ENCODE results near the gene GLDC. TPM values are rescaled to one million over a fixed set of nuclear protein-coding genes. Genes with fewer than 3 reads are reported as not detected.

The GLDC gene
- total RNA-seq, 5 donors from 2014 or later (not counting 1 experiment from before 2014, with no cell fraction given) = 0.21 to 0.79 (median 0.70) TPM

- H3K27ac Mint-ChIP-seq = no peak overlapping the region
- ATAC-seq (replicated peaks in 1 of 4) = no peak
- 83% methylated on average over 2 of the region's 7 CpGs for WGBS (ENCODE audit: insufficient coverage)
These were observed 82.6 kb downstream of the GLDC start for GRCh38 chr9:6562871-6563430.

GRCh38 chr9:6562201-6562600 lies 83.3 kb downstream of the GLDC start:
- H3K4me1 ChIP-seq (ENCODE audit: control insufficient read depth in 1 of 2, extremely low read depth in 1 of 2, insufficient read depth in 2 of 2, low read length in 2 of 2) = no peaks in the 10 kb centered on the region
- no peaks in the 10 kb centered on the region for H3K36me3 Mint-ChIP-seq
- H3K9me3 Mint-ChIP-seq = no peaks in the 10 kb centered on the region
- H3K36me3 ChIP-seq (ENCODE audit: control insufficient read depth in 2 of 2, extremely low read depth in 1 of 2, insufficient read depth in 1 of 2, low read length in 1 of 2) = no peaks in the 10 kb centered on the region
- H3K4me1 Mint-ChIP-seq = peaks cover 0 to 1% (median 0%) of the 10 kb centered on the region in 3 donors
- ChIA-PET POLR2A (no interaction called here), CTCF (interaction anchor here in 1 of 2 donors (1.0 to 1.5 kb wide), 2 partner anchors 207 to 209 kb away, joined by 3 read pairs; no protein-coding TSS in a partner anchor)
- no peaks in the 10 kb centered on the region for H3K9me3 ChIP-seq
- H3K4me3 ChIP-seq (ENCODE audit: control insufficient read depth in 1 of 2, extremely low read depth in 1 of 2, low read length in 1 of 2) = no peak overlapping the region
- DNase-seq = no peak
- no peak for ATAC-seq (replicated peaks in 1 of 4)
- no peaks in the 10 kb centered on the region for H3K27me3 Mint-ChIP-seq
- no peak overlapping the region for H3K4me3 Mint-ChIP-seq
- peaks cover 0 to 3% of the 10 kb centered on the region in 2 experiments for H3K27me3 ChIP-seq (replicated peaks in 1 of 2; ENCODE audit: control insufficient read depth in 2 of 2, extremely low read depth in 1 of 2, insufficient read depth in 2 of 2, low read length in 1 of 2)
- no peak overlapping the region for H3K27ac ChIP-seq (ENCODE audit: low read length)
- H3K27ac Mint-ChIP-seq = no peak overlapping the region

More at GRCh38 chr9:6562871-6563430, 82.6 kb downstream of the GLDC start:
- H3K36me3 ChIP-seq (ENCODE audit: control insufficient read depth in 2 of 2, extremely low read depth in 1 of 2, insufficient read depth in 1 of 2, low read length in 1 of 2) = no peaks in the 10 kb centered on the region
- peaks cover 0 to 3% of the 10 kb centered on the region in 2 experiments for H3K27me3 ChIP-seq (replicated peaks in 1 of 2; ENCODE audit: control insufficient read depth in 2 of 2, extremely low read depth in 1 of 2, insufficient read depth in 2 of 2, low read length in 1 of 2)
- no peak for DNase-seq
- ChIA-PET CTCF (interaction anchor here in 1 of 2 donors (1.5 kb wide), 1 partner anchor 208 kb away, joined by 3 read pairs; no protein-coding TSS in a partner anchor), POLR2A (interaction anchor here in 1 of 2 donors (0.6 kb wide), 1 partner anchor 25 kb away, joined by 3 read pairs; no protein-coding TSS in a partner anchor)
- Mint-ChIP-seq H3K36me3 (no peaks in the 10 kb centered on the region), H3K4me3 (no peak overlapping the region), H3K4me1 (peaks cover 0 to 6% (median 0%) of the 10 kb centered on the region in 3 donors), H3K9me3 (no peaks in the 10 kb centered on the region), H3K27me3 (no peaks in the 10 kb centered on the region)
- no peaks in the 10 kb centered on the region for H3K9me3 ChIP-seq
- H3K4me3 ChIP-seq (ENCODE audit: control insufficient read depth in 1 of 2, extremely low read depth in 1 of 2, low read length in 1 of 2) = no peak overlapping the region
- H3K4me1 ChIP-seq (ENCODE audit: control insufficient read depth in 1 of 2, extremely low read depth in 1 of 2, insufficient read depth in 2 of 2, low read length in 2 of 2) = no peaks in the 10 kb centered on the region
- no peak overlapping the region for H3K27ac ChIP-seq (ENCODE audit: low read length)

GRCh38 chr9:6557883-6558616 lies 87.5 kb downstream of the GLDC start:
- Mint-ChIP-seq H3K36me3 (no peaks in the 10 kb centered on the region), H3K27me3 (peaks cover 0 to 4% of the 10 kb centered on the region in 2 donors), H3K4me3 (no peak overlapping the region), H3K9me3 (no peaks in the 10 kb centered on the region), H3K4me1 (no peaks in the 10 kb centered on the region), H3K27ac (no peak overlapping the region)
- no peaks in the 10 kb centered on the region for H3K9me3 ChIP-seq
- WGBS (ENCODE audit: insufficient coverage) = 80% methylated on average over 4 of the region's 9 CpGs
- ATAC-seq (replicated peaks in 1 of 4) (no peak), DNase-seq (no peak)
- POLR2A ChIA-PET = no interaction called here
- peaks cover 0 to 2% of the 10 kb centered on the region in 2 experiments for H3K27me3 ChIP-seq (replicated peaks in 1 of 2; ENCODE audit: control insufficient read depth in 2 of 2, extremely low read depth in 1 of 2, insufficient read depth in 2 of 2, low read length in 1 of 2)
- H3K4me1 ChIP-seq (ENCODE audit: control insufficient read depth in 1 of 2, extremely low read depth in 1 of 2, insufficient read depth in 2 of 2, low read length in 2 of 2) = no peaks in the 10 kb centered on the region
- CTCF ChIA-PET = interaction anchor here in 1 of 2 donors (0.6 kb wide), 1 partner anchor 196 kb away, joined by 3 read pairs; no protein-coding TSS in a partner anchor
- H3K36me3 ChIP-seq (ENCODE audit: control insufficient read depth in 2 of 2, extremely low read depth in 1 of 2, insufficient read depth in 1 of 2, low read length in 1 of 2) = no peaks in the 10 kb centered on the region
- no peak overlapping the region for H3K27ac ChIP-seq (ENCODE audit: low read length)
- H3K4me3 ChIP-seq (ENCODE audit: control insufficient read depth in 1 of 2, extremely low read depth in 1 of 2, low read length in 1 of 2) = no peak overlapping the region

- H3K4me1 Mint-ChIP-seq = no peaks in the 10 kb centered on the region
- no peaks in the 10 kb centered on the region for H3K9me3 Mint-ChIP-seq
- no peak overlapping the region for H3K4me3 ChIP-seq (ENCODE audit: control insufficient read depth in 1 of 2, extremely low read depth in 1 of 2, low read length in 1 of 2)
- no peaks in the 10 kb centered on the region for H3K4me1 ChIP-seq (ENCODE audit: control insufficient read depth in 1 of 2, extremely low read depth in 1 of 2, insufficient read depth in 2 of 2, low read length in 2 of 2)
- H3K36me3 ChIP-seq (ENCODE audit: control insufficient read depth in 2 of 2, extremely low read depth in 1 of 2, insufficient read depth in 1 of 2, low read length in 1 of 2) = no peaks in the 10 kb centered on the region
- H3K36me3 Mint-ChIP-seq = no peaks in the 10 kb centered on the region
- ChIA-PET CTCF (interaction anchor here (0.6 to 0.9 kb wide), 3 partner anchors 14 to 596 kb away, joined by 3 to 4 read pairs (median 3); no protein-coding TSS in a partner anchor), POLR2A (interaction anchor here in 1 of 2 donors (1.0 kb wide), 1 partner anchor 72 kb away, joined by 7 read pairs; no protein-coding TSS in a partner anchor)
- H3K27me3 ChIP-seq (replicated peaks in 1 of 2; ENCODE audit: control insufficient read depth in 2 of 2, extremely low read depth in 1 of 2, insufficient read depth in 2 of 2, low read length in 1 of 2) = peaks cover 0 to 2% of the 10 kb centered on the region in 2 experiments
- ATAC-seq (replicated peaks in 1 of 4) = no peak
- no peak overlapping the region for H3K4me3 Mint-ChIP-seq
- no peak overlapping the region for H3K27ac ChIP-seq (ENCODE audit: low read length)
- H3K9me3 ChIP-seq = no peaks in the 10 kb centered on the region
- DNase-seq = no peak
- no CpG with 5 or more reads among the region's 1 CpG for WGBS (ENCODE audit: insufficient coverage)
- H3K27ac Mint-ChIP-seq = no peak overlapping the region
- peaks cover 0 to 4% of the 10 kb centered on the region in 2 donors for H3K27me3 Mint-ChIP-seq
These were observed 91.7 kb downstream of the GLDC start for GRCh38 chr9:6553866-6554265.

GRCh38 chr9:6552498-6553121 lies 92.9 kb downstream of the GLDC start:
- ATAC-seq (replicated peaks in 1 of 4) (no peak), DNase-seq (no peak)
- peaks cover 0 to 2% of the 10 kb centered on the region in 2 experiments for H3K27me3 ChIP-seq (replicated peaks in 1 of 2; ENCODE audit: control insufficient read depth in 2 of 2, extremely low read depth in 1 of 2, insufficient read depth in 2 of 2, low read length in 1 of 2)
- H3K27me3 Mint-ChIP-seq = peaks cover 0 to 4% of the 10 kb centered on the region in 2 donors
- no peak overlapping the region for H3K27ac Mint-ChIP-seq
- H3K4me3 ChIP-seq (ENCODE audit: control insufficient read depth in 1 of 2, extremely low read depth in 1 of 2, low read length in 1 of 2) = no peak overlapping the region
- ChIA-PET CTCF (no interaction called here), POLR2A (interaction anchor here in 1 of 2 donors (0.6 kb wide), 1 partner anchor 33 kb away, joined by 3 read pairs; no protein-coding TSS in a partner anchor)
- no peaks in the 10 kb centered on the region for H3K4me1 ChIP-seq (ENCODE audit: control insufficient read depth in 1 of 2, extremely low read depth in 1 of 2, insufficient read depth in 2 of 2, low read length in 2 of 2)
- H3K9me3 ChIP-seq = no peaks in the 10 kb centered on the region
- H3K36me3 ChIP-seq (ENCODE audit: control insufficient read depth in 2 of 2, extremely low read depth in 1 of 2, insufficient read depth in 1 of 2, low read length in 1 of 2) = no peaks in the 10 kb centered on the region
- no peak overlapping the region for H3K27ac ChIP-seq (ENCODE audit: low read length)
- H3K9me3 Mint-ChIP-seq = no peaks in the 10 kb centered on the region
- WGBS (ENCODE audit: insufficient coverage) = 98% methylated on average over 5 of the region's 7 CpGs
- no peak overlapping the region for H3K4me3 Mint-ChIP-seq
- no peaks in the 10 kb centered on the region for H3K4me1 Mint-ChIP-seq
- no peaks in the 10 kb centered on the region for H3K36me3 Mint-ChIP-seq

GRCh38 chr9:6552033-6552432 lies 93.5 kb downstream of the GLDC start:
- no peak overlapping the region for H3K27ac Mint-ChIP-seq
- ATAC-seq (replicated peaks in 1 of 4) (no peak), DNase-seq (no peak)
- no peak overlapping the region for H3K27ac ChIP-seq (ENCODE audit: low read length)
- ChIA-PET CTCF (no interaction called here), POLR2A (no interaction called here)
- H3K4me1 ChIP-seq (ENCODE audit: control insufficient read depth in 1 of 2, extremely low read depth in 1 of 2, insufficient read depth in 2 of 2, low read length in 2 of 2) = no peaks in the 10 kb centered on the region
- H3K9me3 Mint-ChIP-seq = no peaks in the 10 kb centered on the region
- no peaks in the 10 kb centered on the region for H3K9me3 ChIP-seq
- no peaks in the 10 kb centered on the region for H3K36me3 Mint-ChIP-seq
- no peak overlapping the region for H3K4me3 ChIP-seq (ENCODE audit: control insufficient read depth in 1 of 2, extremely low read depth in 1 of 2, low read length in 1 of 2)
- WGBS (ENCODE audit: insufficient coverage) = 84% methylated on average over 3 of the region's 3 CpGs
- H3K36me3 ChIP-seq (ENCODE audit: control insufficient read depth in 2 of 2, extremely low read depth in 1 of 2, insufficient read depth in 1 of 2, low read length in 1 of 2) = no peaks in the 10 kb centered on the region
- no peak overlapping the region for H3K4me3 Mint-ChIP-seq
- peaks cover 0 to 2% of the 10 kb centered on the region in 2 experiments for H3K27me3 ChIP-seq (replicated peaks in 1 of 2; ENCODE audit: control insufficient read depth in 2 of 2, extremely low read depth in 1 of 2, insufficient read depth in 2 of 2, low read length in 1 of 2)
- no peaks in the 10 kb centered on the region for H3K4me1 Mint-ChIP-seq
- H3K27me3 Mint-ChIP-seq = peaks cover 0 to 4% of the 10 kb centered on the region in 2 donors

Measured in T-cell (primary cell).